Vagina (tissue), 2 donors: ENCODE results near the gene HSD17B14. TPM values are rescaled to one million over a fixed set of nuclear protein-coding genes. Genes with fewer than 3 reads are reported as not detected.
"Not testable (repeated sequence)": the region's sequence is repeated elsewhere in the genome, so short reads cannot be mapped to it uniquely, and the experiment has no call there.

Experiments used
- DNase-seq, 2 donors: peaks; one replicate each; pipeline ENCODE4 v3.0.0-alpha.2; 2017; ENCODE audit errors: extremely low spot score in 2 of 2
- H3K27ac ChIP-seq: fragments of 200-600 bp; sonication (generic); one replicate; pipeline ENCODE4 v1.5.1; 2019
- H3K27me3 ChIP-seq: fragments of 200-600 bp; sonication (generic); one replicate; pipeline ENCODE4 v1.5.1; 2019
- H3K36me3 ChIP-seq, 2 donors: fragments of 200-600 bp; sonication (generic); one replicate each; pipeline ENCODE4 v1.5.1; 2017 to 2019
- H3K4me1 ChIP-seq: fragments of 200-600 bp; sonication (generic); one replicate; pipeline ENCODE4 v1.5.1; 2019
- H3K4me3 ChIP-seq, 2 donors: fragments of 200-600 bp; sonication (generic); 1 replicate in 1 of 2; 2 replicates in 1 of 2; pipeline ENCODE4 v1.5.1; 2016 to 2019
- H3K9me3 ChIP-seq: fragments of 200-600 bp; sonication (generic); one replicate; pipeline ENCODE4 v1.5.1; 2019
- POLR2A ChIP-seq, 2 donors: fragments of 450-650 bp; IDR thresholded peaks; one replicate each; pipeline ENCODE4 v1.6.1; 2017; ENCODE audit warnings: antibody characterized with exemption in 2 of 2, mild to moderate bottlenecking in 2 of 2, moderate library complexity in 2 of 2
- POLR2AphosphoS5 ChIP-seq, 2 donors: sonication (generic); formaldehyde crosslinking; IDR thresholded peaks; one replicate each; pipeline ENCODE4 v1.9.0; 2017; ENCODE audit warnings: antibody characterized with exemption in 2 of 2, mild to moderate bottlenecking in 2 of 2, low read depth in 1 of 2; ENCODE audit not compliant: insufficient read depth in 1 of 2
- intact Hi-C: fragments of 100-400 bp; cut with DNase I; formaldehyde crosslinking; loops from one replicate; pipeline ENCODE4 v1.15.1; 2023
- small RNA-seq: library from RNA; depleted of rRNA; stranded (forward); fragments of <200 nt; gene quantifications from one replicate; pipeline ENCODE3, GENCODE V24; 2016
- total RNA-seq: library from RNA; depleted of rRNA; stranded (reverse); fragments of >200 nt; gene quantifications from one replicate; pipeline ENCODE4 v1.2.3, GENCODE V29; 2016
- TF ChIP-seq, protein P1 (sequence below), 3 experiments: fragments of 450-650 bp in 2 of 3; fragments of 200-600 bp in 1 of 3; sonication (generic) in 1 of 3; IDR thresholded peaks; one replicate each; pipeline ENCODE4 v1.5.1; 2017 to 2019; ENCODE audit warnings: antibody characterized with exemption in 3 of 3, mild to moderate bottlenecking in 2 of 3, moderate library complexity in 2 of 3

The HSD17B14 gene
- total RNA-seq, 1 donor from 2014 or later, result 19.2 TPM

DNA sequence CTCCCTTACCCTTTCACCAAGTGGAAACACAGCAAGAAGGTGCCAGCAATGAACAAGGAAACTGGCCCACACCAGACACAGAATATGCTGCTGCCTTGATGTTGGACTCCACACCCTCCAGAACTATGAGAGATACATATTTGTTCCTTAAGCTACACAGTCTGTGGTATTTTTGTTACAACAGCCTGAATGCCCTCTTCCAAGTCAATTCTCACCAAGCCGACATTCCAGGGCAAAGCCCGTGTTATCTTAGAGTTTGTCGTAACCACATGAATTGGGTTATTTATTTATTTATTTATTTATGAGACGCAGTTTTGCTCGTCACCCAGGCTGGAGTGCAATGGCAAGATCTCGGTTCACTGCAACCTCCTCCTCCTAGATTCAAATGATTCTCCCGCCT is 66.0 kb downstream of the HSD17B14 start:
- DNase-seq, result no peak
- intact Hi-C loops, result no loop called here
- Histone ChIP-seq H3K4me1 (no peaks in the 10 kb centered on the region), H3K27ac (no peak overlapping the region), H3K4me3 (no peak overlapping the region), H3K9me3 (no peaks in the 10 kb centered on the region), H3K36me3 (no peaks in the 10 kb centered on the region), H3K27me3 (no peaks in the 10 kb centered on the region)
- TF ChIP-seq, protein P1, sequence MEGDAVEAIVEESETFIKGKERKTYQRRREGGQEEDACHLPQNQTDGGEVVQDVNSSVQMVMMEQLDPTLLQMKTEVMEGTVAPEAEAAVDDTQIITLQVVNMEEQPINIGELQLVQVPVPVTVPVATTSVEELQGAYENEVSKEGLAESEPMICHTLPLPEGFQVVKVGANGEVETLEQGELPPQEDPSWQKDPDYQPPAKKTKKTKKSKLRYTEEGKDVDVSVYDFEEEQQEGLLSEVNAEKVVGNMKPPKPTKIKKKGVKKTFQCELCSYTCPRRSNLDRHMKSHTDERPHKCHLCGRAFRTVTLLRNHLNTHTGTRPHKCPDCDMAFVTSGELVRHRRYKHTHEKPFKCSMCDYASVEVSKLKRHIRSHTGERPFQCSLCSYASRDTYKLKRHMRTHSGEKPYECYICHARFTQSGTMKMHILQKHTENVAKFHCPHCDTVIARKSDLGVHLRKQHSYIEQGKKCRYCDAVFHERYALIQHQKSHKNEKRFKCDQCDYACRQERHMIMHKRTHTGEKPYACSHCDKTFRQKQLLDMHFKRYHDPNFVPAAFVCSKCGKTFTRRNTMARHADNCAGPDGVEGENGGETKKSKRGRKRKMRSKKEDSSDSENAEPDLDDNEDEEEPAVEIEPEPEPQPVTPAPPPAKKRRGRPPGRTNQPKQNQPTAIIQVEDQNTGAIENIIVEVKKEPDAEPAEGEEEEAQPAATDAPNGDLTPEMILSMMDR (IDR thresholded peaks at IDR 0.05), result no peak
- TF ChIP-seq POLR2A (IDR thresholded peaks at IDR 0.05), result no peak
- TF ChIP-seq POLR2AphosphoS5 (IDR thresholded peaks at IDR 0.05; ENCODE audit: insufficient read depth in 1 of 2, low read depth in 1 of 2), result no peak

DNA sequence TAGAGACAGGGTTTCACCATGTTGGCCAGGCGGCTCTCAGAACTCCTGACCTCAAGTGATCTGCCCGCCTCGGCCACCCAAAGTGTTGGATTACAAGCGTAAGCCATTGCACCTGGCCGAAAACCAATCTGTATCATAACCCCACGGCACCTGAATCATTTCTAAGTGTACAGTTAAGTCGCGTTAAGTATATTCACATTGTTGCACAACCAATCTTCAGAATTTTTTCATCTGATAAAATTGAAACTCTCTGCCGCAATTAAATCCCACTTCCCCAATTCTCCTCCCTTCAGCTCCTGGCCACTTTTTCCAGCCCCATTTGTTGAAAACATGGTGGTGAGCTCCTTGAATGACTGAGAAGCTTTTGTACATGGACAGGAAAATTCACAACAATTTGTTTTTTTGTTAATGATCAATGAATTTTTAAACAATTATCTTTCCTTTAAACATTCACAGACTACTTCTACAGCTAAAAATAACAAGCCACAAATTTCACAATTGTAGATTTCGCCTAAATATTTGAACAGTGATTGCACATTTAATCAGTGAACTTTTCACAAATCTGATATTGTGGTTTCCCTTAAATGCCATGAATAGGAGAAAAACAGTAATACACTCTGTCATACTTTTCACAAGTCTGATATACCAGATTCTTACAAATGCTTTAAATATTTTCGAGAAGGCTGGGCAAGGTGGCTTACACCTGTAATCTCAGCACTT is 67.1 kb downstream of the HSD17B14 start:
- Histone ChIP-seq H3K36me3 (no peaks in the 10 kb centered on the region), H3K27ac (no peak overlapping the region), H3K9me3 (no peaks in the 10 kb centered on the region), H3K4me1 (no peaks in the 10 kb centered on the region), H3K4me3 (no peak overlapping the region), H3K27me3 (no peaks in the 10 kb centered on the region)
- no peak for DNase-seq
- intact Hi-C loops, result no loop called here
- TF ChIP-seq POLR2A (IDR thresholded peaks at IDR 0.05) (no peak), POLR2AphosphoS5 (IDR thresholded peaks at IDR 0.05; ENCODE audit: insufficient read depth in 1 of 2, low read depth in 1 of 2) (no peak)
- TF ChIP-seq, protein P1 (IDR thresholded peaks at IDR 0.05), result no peak

DNA sequence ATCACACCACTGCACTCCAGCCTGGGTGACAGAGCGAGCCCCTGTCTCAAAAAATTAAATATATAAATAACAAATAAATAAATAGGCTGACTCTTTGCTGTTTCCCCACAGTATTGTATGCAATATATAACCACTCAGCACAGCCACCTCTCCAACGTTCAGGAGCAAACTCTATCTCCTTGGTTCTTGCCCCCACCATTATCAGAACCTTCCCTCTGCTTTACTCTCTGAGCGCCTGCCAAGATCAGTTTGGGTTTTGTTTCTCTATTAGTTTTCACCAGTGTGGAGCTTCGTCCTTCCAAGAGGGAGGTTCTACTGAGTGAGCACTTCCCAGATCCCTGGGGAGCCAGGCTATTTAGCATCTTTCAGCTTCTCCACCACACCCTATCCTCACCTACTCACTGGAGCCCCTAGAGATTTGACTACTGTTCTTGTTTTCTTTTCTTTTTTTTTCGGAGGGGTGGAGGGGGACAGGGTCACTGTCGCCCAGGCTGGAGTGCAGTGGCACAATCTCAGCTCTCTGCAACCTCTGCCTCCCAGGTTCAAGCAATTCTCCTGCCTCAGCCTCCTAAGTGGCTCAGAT is 68.0 kb downstream of the HSD17B14 start:
- H3K36me3 ChIP-seq, H3K4me3 ChIP-seq, H3K27me3 ChIP-seq, intact Hi-C loops, DNase-seq, H3K27ac ChIP-seq, H3K4me1 ChIP-seq, H3K9me3 ChIP-seq: not testable (repeated sequence)

DNA sequence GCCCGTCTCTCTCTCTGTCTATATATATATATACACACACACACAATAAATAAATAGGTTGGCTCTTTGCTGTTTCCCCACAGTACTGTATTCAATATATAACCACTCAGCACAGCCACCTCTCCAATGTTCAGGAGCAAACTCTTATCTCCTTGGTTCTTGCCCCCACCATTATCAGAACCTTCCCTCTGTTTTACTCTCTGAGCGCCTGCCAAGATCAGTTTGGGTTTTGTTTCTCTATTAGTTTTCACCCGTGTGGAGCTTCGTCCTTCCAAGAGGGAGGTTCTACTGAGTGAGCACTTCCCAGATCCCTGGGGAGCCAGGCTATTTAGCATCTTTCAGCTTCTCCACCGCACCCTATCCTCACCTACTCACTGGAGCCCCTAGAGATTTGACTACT is 70.5 kb downstream of the HSD17B14 start:
- H3K27me3 ChIP-seq, H3K4me3 ChIP-seq, DNase-seq, H3K9me3 ChIP-seq, H3K4me1 ChIP-seq, H3K27ac ChIP-seq, intact Hi-C loops, H3K36me3 ChIP-seq: not testable (repeated sequence)

Small RNA genes lying within 50 kb of the gene (small RNA-seq; reads per million reads assigned to genes)
- not detected for gene RNU6-317P

Other genes starting within 250 kb of the HSD17B14 start
- gene SPACA4, start 229.7 kb downstream of the HSD17B14 start, total RNA-seq, result 3.9 TPM
- 3.2 TPM for gene FAM83E, start 221.4 kb downstream of the HSD17B14 start, total RNA-seq
- 2,346 TPM for gene RPL18, start 217.3 kb downstream of the HSD17B14 start, total RNA-seq
- 19.9 TPM for gene SPHK2, start 217.0 kb downstream of the HSD17B14 start, total RNA-seq
- gene DBP, start 199.1 kb downstream of the HSD17B14 start, total RNA-seq, result 4.9 TPM
- gene CA11, start 190.3 kb downstream of the HSD17B14 start, total RNA-seq, result 7.9 TPM
- gene NTN5, start 163.5 kb downstream of the HSD17B14 start, total RNA-seq, result 0.98 TPM
- gene FUT2, start 140.5 kb downstream of the HSD17B14 start, total RNA-seq, result 6.1 TPM
- 3.4 TPM for gene MAMSTR, start 116.8 kb downstream of the HSD17B14 start, total RNA-seq
- 31.2 TPM for gene RASIP1, start 95.9 kb downstream of the HSD17B14 start, total RNA-seq
- gene IZUMO1, start 89.6 kb downstream of the HSD17B14 start, total RNA-seq, result 2.2 TPM
- gene FUT1, start 83.8 kb downstream of the HSD17B14 start, total RNA-seq, result 6.4 TPM
- not detected for gene FGF21, start 81.0 kb downstream of the HSD17B14 start, total RNA-seq
- gene BCAT2, start 25.5 kb downstream of the HSD17B14 start, total RNA-seq, result 41.5 TPM
- gene PLEKHA4, start 32.1 kb upstream of the HSD17B14 start, total RNA-seq, result 37.1 TPM
- 52.1 TPM for gene PPP1R15A, start 35.9 kb upstream of the HSD17B14 start, total RNA-seq
- gene TULP2, start 62.3 kb upstream of the HSD17B14 start, total RNA-seq, result not detected
- 151 TPM for gene NUCB1, start 63.8 kb upstream of the HSD17B14 start, total RNA-seq
- gene DHDH, start 97.2 kb upstream of the HSD17B14 start, total RNA-seq, result not detected
- 52.3 TPM for gene BAX, start 118.4 kb upstream of the HSD17B14 start, total RNA-seq
- gene FTL, start 128.8 kb upstream of the HSD17B14 start, total RNA-seq, result 4,380 TPM
- gene GYS1, start 156.8 kb upstream of the HSD17B14 start, total RNA-seq, result 32.2 TPM
- gene RUVBL2, start 157.4 kb upstream of the HSD17B14 start, total RNA-seq, result 100 TPM
- gene LHB, start 180.6 kb upstream of the HSD17B14 start, total RNA-seq, result not detected
- gene CGB3, start 187.8 kb upstream of the HSD17B14 start, total RNA-seq, result not detected
- not detected for gene CGB2, start 195.4 kb upstream of the HSD17B14 start, total RNA-seq
- not detected for gene CGB1, start 200.4 kb upstream of the HSD17B14 start, total RNA-seq
- gene CGB5, start 207.4 kb upstream of the HSD17B14 start, total RNA-seq, result not detected
- gene CGB8, start 212.6 kb upstream of the HSD17B14 start, total RNA-seq, result not detected
- gene CGB7, start 221.3 kb upstream of the HSD17B14 start, total RNA-seq, result 0.98 TPM
- gene NTF4, start 228.3 kb upstream of the HSD17B14 start, total RNA-seq, result 6.1 TPM
- not detected for gene KCNA7, start 236.2 kb upstream of the HSD17B14 start, total RNA-seq
- 380 TPM for gene SNRNP70, start 249.0 kb upstream of the HSD17B14 start, total RNA-seq